Cardiac muscle cell (in vitro differentiated cells and primary cell): ENCODE data around the gene LYPD6B. TPM values are rescaled to one million over a fixed set of nuclear protein-coding genes. Genes with fewer than 3 reads are reported as not detected.

Source experiments
- DNase-seq, 2 donors: peaks; one replicate each; pipeline versions ENCODE4 v3.0.0 to v3.0.0-alpha.2; 2010 to 2017; ENCODE audit warnings: low read depth in 1 of 2, low spot score in 1 of 2
- H3K27ac ChIP-seq: fragments of 200-600 bp; sonication (generic); 2 replicates; pipeline ENCODE4 v1.5.1; 2016
- H3K27me3 ChIP-seq: fragments of 200-600 bp; sonication (generic); 2 replicates; pipeline ENCODE4 v1.6.0; 2016; ENCODE audit warnings: control low read depth
- H3K36me3 ChIP-seq: fragments of 200-600 bp; sonication (generic); 2 replicates; pipeline ENCODE4 v1.5.1; 2016; ENCODE audit warnings: control low read depth
- H3K4me1 ChIP-seq: fragments of 200-600 bp; sonication (generic); 2 replicates; pipeline ENCODE4 v1.8.1; 2017; ENCODE audit warnings: low read depth, mild to moderate bottlenecking, mixed run types
- H3K4me3 ChIP-seq: fragments of 200-600 bp; sonication (generic); 2 replicates; pipeline ENCODE4 v1.5.1; 2016; ENCODE audit warnings: mild to moderate bottlenecking
- H3K9me3 ChIP-seq: fragments of 200-600 bp; sonication (generic); 2 replicates; pipeline ENCODE4 v1.5.1; 2017; ENCODE audit warnings: low read depth, mild to moderate bottlenecking, control low read depth
- polyA plus RNA-seq: library from polyadenylated mRNA; unstranded; fragments of >200 nt; fragmentation: Nextera tagmentation; extraction: Ambion mirVana; gene quantifications from 2 replicates; pipeline ENCODE4 v1.2.1, GENCODE V29; 2016
- total RNA-seq: library from RNA; depleted of rRNA; stranded (reverse); fragments of >200 nt; gene quantifications from 2 replicates; pipeline ENCODE4 v1.2.3, GENCODE V29; 2016
- TF ChIP-seq, protein P1 (sequence below): IDR thresholded peaks from 2 replicates; pipeline ENCODE4 v1.5.1; 2012; ENCODE audit warnings: low read depth, mild to moderate bottlenecking, low read length

LYPD6B gene
- total and polyA plus RNA-seq, 2 experiments from 2014 or later = 1.6 to 5.7 TPM

DNA sequence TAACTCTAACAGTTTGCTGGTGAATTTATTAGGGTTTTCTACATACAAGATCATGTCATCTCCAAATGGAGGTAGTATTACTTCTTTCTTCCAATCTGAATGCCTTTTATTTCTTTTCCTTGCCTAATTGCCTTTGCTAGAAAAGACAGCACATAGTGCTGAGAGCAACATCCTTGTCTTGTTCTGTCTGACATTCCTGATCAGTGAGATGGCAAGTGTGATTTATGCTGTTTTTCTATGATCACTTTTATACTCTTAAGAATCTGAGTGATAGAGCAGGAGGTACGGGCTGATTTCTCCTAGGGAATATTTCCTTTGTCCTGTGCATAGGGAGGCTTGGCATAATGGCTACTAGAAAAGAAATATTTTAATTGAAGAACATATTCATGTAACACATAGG lies 17.3 kb downstream of the LYPD6B start:
- no peaks in the 10 kb centered on the region for H3K27me3 ChIP-seq
- TF ChIP-seq, protein P1, sequence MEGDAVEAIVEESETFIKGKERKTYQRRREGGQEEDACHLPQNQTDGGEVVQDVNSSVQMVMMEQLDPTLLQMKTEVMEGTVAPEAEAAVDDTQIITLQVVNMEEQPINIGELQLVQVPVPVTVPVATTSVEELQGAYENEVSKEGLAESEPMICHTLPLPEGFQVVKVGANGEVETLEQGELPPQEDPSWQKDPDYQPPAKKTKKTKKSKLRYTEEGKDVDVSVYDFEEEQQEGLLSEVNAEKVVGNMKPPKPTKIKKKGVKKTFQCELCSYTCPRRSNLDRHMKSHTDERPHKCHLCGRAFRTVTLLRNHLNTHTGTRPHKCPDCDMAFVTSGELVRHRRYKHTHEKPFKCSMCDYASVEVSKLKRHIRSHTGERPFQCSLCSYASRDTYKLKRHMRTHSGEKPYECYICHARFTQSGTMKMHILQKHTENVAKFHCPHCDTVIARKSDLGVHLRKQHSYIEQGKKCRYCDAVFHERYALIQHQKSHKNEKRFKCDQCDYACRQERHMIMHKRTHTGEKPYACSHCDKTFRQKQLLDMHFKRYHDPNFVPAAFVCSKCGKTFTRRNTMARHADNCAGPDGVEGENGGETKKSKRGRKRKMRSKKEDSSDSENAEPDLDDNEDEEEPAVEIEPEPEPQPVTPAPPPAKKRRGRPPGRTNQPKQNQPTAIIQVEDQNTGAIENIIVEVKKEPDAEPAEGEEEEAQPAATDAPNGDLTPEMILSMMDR = no peak
- no peaks in the 10 kb centered on the region for H3K4me1 ChIP-seq
- no peak overlapping the region for H3K27ac ChIP-seq
- no peak overlapping the region for H3K4me3 ChIP-seq
- no peaks in the 10 kb centered on the region for H3K9me3 ChIP-seq
- no peak for DNase-seq
- H3K36me3 ChIP-seq = no peaks in the 10 kb centered on the region

DNA sequence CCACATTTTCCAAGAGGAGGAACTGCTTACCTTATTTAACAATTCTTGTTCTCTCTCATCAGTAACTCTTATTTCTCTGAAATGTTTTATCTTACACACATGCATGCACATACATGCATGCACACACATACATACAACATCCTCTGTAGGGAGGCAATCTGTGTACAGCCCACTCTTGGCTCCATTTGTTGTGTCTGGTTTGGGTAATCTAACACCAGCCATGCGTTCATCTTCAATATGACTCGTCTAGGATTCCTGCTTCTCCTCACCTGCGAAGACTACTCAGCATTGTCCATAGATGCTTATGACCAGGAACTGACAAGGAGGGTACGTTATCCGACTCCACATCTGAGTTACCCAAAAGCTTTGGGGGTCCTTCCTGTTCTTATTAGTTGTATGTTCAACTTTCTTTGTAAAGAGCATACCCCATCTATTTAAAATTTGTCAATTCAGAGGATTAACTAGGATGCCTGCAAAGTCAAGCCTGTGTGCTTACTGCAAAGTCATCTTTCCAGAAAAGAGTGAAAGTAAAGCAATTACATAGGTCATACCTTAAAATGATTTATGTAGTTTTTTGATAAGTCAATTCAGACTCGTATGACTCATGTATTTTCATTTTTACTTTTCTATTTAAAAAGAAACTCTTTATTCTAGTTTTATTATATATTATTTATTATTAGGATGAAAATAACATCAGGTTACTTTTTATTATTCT lies 18.2 kb downstream of the LYPD6B start:
- no peak overlapping the region for H3K27ac ChIP-seq
- H3K27me3 ChIP-seq = no peaks in the 10 kb centered on the region
- DNase-seq = no peak
- H3K4me3 ChIP-seq = no peak overlapping the region
- no peaks in the 10 kb centered on the region for H3K4me1 ChIP-seq
- H3K9me3 ChIP-seq = no peaks in the 10 kb centered on the region
- no peaks in the 10 kb centered on the region for H3K36me3 ChIP-seq
- TF ChIP-seq, protein P1 = no peak

DNA sequence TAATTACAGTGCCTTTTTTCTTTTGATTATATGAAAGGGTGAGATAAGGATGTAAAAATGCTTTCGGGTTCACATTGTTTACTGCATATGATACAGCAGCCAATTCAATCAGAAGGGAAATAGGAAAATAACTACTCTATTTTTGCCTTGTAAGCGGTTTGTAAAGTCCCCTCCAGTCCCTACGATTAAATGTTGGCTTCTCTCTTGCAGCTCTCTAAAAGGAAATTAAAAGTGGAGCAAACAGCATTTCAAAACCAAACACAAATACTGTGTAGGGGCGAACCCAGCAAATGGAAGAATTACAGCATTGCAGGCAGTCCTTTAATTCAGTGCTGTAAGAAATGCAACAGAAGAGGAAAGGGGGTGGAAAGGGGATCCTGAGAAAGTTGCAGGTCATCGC lies 18.9 kb downstream of the LYPD6B start:
- no peaks in the 10 kb centered on the region for H3K27me3 ChIP-seq
- no peak overlapping the region for H3K4me3 ChIP-seq
- DNase-seq = no peak
- no peak overlapping the region for H3K27ac ChIP-seq
- no peaks in the 10 kb centered on the region for H3K4me1 ChIP-seq
- no peaks in the 10 kb centered on the region for H3K36me3 ChIP-seq
- H3K9me3 ChIP-seq = no peaks in the 10 kb centered on the region
- TF ChIP-seq, protein P1 = no peak

DNA sequence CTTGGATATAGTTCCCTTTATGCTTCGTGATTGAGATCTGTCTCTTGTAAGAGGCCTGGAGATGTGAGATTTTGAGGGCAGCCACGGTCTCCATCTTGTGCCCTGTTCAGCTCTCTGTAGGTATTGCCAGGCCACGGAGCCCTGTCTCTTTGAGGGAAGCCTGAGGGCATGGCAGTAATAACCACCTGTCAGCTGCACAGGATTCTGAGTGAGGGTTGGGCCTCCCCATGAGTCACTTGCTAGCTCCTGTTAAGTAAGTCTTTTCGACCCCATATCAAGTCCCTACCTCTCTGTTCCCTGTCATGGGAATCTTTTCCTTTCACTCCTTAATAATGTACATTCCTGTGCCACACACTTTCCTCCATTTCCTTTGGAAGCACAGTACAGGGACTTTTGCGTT lies 20.4 kb downstream of the LYPD6B start:
- no peaks in the 10 kb centered on the region for H3K9me3 ChIP-seq
- no peaks in the 10 kb centered on the region for H3K36me3 ChIP-seq
- TF ChIP-seq, protein P1 = no peak
- no peak for DNase-seq
- H3K4me1 ChIP-seq = no peaks in the 10 kb centered on the region
- no peaks in the 10 kb centered on the region for H3K27me3 ChIP-seq
- H3K4me3 ChIP-seq = no peak overlapping the region
- no peak overlapping the region for H3K27ac ChIP-seq

DNA sequence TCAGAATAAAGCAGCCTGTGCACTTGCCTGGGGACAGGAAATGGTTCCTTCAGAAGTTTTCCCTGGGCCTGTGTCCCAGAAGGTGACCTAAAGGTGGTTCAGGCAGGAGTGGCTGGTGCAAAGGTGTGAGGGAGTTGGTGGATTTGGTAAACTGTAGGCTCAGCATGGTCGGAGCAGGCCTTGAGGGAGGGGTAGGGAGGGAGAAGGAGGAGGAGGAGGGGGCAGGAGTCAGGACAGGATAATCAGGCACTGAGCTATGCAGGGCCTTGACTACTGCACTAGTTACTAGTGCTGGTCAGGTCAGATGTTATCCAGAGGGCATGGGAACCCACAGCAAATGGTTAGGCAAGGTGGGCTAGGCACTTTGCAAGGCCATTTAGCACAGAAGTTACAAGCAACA lies 21.3 kb downstream of the LYPD6B start:
- no peak for DNase-seq
- Histone ChIP-seq H3K36me3 (no peaks in the 10 kb centered on the region), H3K9me3 (no peaks in the 10 kb centered on the region), H3K4me3 (no peak overlapping the region), H3K27ac (peak overlapping the region; percentile 39), H3K4me1 (peaks cover 6% of the 10 kb centered on the region), H3K27me3 (no peaks in the 10 kb centered on the region)
- TF ChIP-seq, protein P1 = no peak
